Parathyroid adenoma (tissue), 2 donors: ENCODE measurements around the gene C2CD3.

Experiments
- H2AFZ ChIP-seq: fragments of 300-600 bp; sonication (generic); one replicate; pipeline ENCODE4 v1.7.0; 2017; ENCODE audit warnings: antibody characterized with exemption, mild to moderate bottlenecking
- H3K27ac ChIP-seq: fragments of 300-600 bp; sonication (generic); one replicate; pipeline ENCODE4 v1.7.0; 2017
- H3K27me3 ChIP-seq: fragments of 300-600 bp; sonication (generic); one replicate; pipeline ENCODE4 v1.7.0; 2017; ENCODE audit warnings: low read length; ENCODE audit not compliant: control insufficient read depth, insufficient read depth
- H3K36me3 ChIP-seq: fragments of 300-600 bp; sonication (generic); one replicate; pipeline ENCODE4 v1.7.0; 2017; ENCODE audit warnings: low read length; ENCODE audit not compliant: control insufficient read depth, insufficient read depth
- H3K4me1 ChIP-seq: fragments of 300-600 bp; sonication (generic); one replicate; pipeline ENCODE4 v1.7.0; 2017; ENCODE audit warnings: control low read depth
- H3K4me2 ChIP-seq: fragments of 300-600 bp; sonication (generic); one replicate; pipeline ENCODE4 v1.7.0; 2017; ENCODE audit warnings: low read length
- H3K4me3 ChIP-seq: fragments of 300-600 bp; sonication (generic); one replicate; pipeline ENCODE4 v1.7.0; 2017; ENCODE audit warnings: low read depth, low read length
- H3K79me2 ChIP-seq: fragments of 300-600 bp; sonication (generic); one replicate; pipeline ENCODE4 v1.7.0; 2017; ENCODE audit warnings: control low read depth
- H3K9ac ChIP-seq: fragments of 300-600 bp; sonication (generic); one replicate; pipeline ENCODE4 v1.7.0; 2017; ENCODE audit warnings: mild to moderate bottlenecking
- H3K9me3 ChIP-seq: fragments of 300-600 bp; sonication (generic); one replicate; pipeline ENCODE4 v1.7.0; 2017; ENCODE audit warnings: low read length; ENCODE audit not compliant: control insufficient read depth
- CTCF ChIP-seq: fragments of 300-600 bp; sonication (generic); IDR thresholded peaks from one replicate; pipeline ENCODE4 v1.7.0; 2017; ENCODE audit warnings: antibody characterized with exemption, mild to moderate bottlenecking
- donor health status: primary hyperparathyroidism.

Gene C2CD3

GRCh38 chr11:74005721-74006517 is 164.9 kb downstream of the C2CD3 start:
- Histone ChIP-seq H3K4me2 (no peak overlapping the region), H3K9ac (no peak overlapping the region), H3K9me3 (no peaks in the 10 kb centered on the region), H2AFZ (no peak overlapping the region), H3K79me2 (no peaks in the 10 kb centered on the region), H3K27me3 (no peaks in the 10 kb centered on the region), H3K4me1 (no peaks in the 10 kb centered on the region), H3K4me3 (no peak overlapping the region), H3K27ac (no peak overlapping the region), H3K36me3 (no peaks in the 10 kb centered on the region)
- no peak for TF ChIP-seq CTCF

GRCh38 chr11:74004759-74005615 is 165.8 kb downstream of the C2CD3 start:
- H3K36me3 ChIP-seq: no peaks in the 10 kb centered on the region
- H3K4me2 ChIP-seq: no peak overlapping the region
- H3K4me3 ChIP-seq: no peak overlapping the region
- H3K27ac ChIP-seq: no peak overlapping the region
- no peaks in the 10 kb centered on the region for H3K4me1 ChIP-seq
- no peak for TF ChIP-seq CTCF
- no peaks in the 10 kb centered on the region for H3K27me3 ChIP-seq
- H2AFZ ChIP-seq: no peak overlapping the region
- no peaks in the 10 kb centered on the region for H3K79me2 ChIP-seq
- H3K9me3 ChIP-seq: no peaks in the 10 kb centered on the region
- no peak overlapping the region for H3K9ac ChIP-seq

GRCh38 chr11:74004046-74004695 is 166.6 kb downstream of the C2CD3 start:
- no peak overlapping the region for H3K9ac ChIP-seq
- H3K27ac ChIP-seq: no peak overlapping the region
- H3K36me3 ChIP-seq: no peaks in the 10 kb centered on the region

GRCh38 chr11:74002832-74003231 is 168.0 kb downstream of the C2CD3 start:
- no peak overlapping the region for H3K27ac ChIP-seq
- no peak for TF ChIP-seq CTCF
- H3K36me3 ChIP-seq: no peaks in the 10 kb centered on the region
- H3K9ac ChIP-seq: no peak overlapping the region
- no peak overlapping the region for H3K4me2 ChIP-seq
- no peak overlapping the region for H3K4me3 ChIP-seq
- no peak overlapping the region for H2AFZ ChIP-seq
- H3K4me1 ChIP-seq: no peaks in the 10 kb centered on the region
- no peaks in the 10 kb centered on the region for H3K27me3 ChIP-seq
- H3K79me2 ChIP-seq: no peaks in the 10 kb centered on the region
- H3K9me3 ChIP-seq: no peaks in the 10 kb centered on the region

More at GRCh38 chr11:74004046-74004695, 166.6 kb downstream of the C2CD3 start:
- Histone ChIP-seq H2AFZ (no peak overlapping the region), H3K79me2 (no peaks in the 10 kb centered on the region), H3K9me3 (no peaks in the 10 kb centered on the region), H3K4me1 (no peaks in the 10 kb centered on the region), H3K4me2 (no peak overlapping the region), H3K4me3 (no peak overlapping the region), H3K27me3 (no peaks in the 10 kb centered on the region)
- TF ChIP-seq CTCF: no peak
